ENCODE results near the gene GALNT2.

GALNT2 gene

DNA sequence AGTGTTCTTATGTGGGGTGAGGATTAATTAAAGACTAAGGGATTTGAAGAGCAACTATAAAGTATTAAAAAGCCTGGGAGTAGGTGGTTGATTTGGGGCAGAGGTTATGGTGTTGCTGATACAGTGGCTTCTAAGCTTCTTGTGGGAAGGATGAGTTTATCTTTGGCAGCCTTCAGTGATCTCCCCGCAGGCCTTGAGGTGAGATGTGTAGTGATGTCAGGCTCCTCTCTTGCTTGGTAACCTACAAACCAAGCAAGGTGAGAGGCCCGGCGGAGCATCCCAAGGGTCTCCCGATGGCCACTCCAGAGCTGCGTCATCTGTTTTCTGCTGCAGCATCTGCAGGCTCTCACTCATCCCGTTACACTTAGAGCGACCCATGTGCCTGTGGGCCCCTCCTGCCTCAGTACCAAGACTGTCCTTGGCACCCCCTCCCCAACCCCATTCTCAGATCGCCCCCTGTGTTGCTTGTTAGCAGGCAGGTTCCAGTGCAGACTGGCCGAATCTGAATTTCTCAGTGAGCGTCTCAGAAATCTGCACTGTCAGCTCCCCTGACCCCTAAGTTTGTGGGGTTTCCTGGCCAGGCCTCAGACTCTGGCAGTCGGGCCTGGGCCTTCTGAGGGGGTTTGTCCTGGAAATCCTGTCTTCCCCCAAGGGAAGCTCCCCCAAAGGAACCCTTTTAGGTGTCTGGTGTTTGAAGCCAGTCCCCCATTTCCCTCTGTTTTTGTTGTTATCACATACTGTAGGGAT, 77.9 kb downstream of the GALNT2 start:
- peaks cover 88% of the 10 kb centered on the region for H3K4me1 ChIP-seq (ENCODE audit: insufficient read depth, low read length)
- H3K79me2 ChIP-seq (ENCODE audit: insufficient read depth, low read length): peaks cover 100% of the 10 kb centered on the region
- H3K27me3 ChIP-seq (ENCODE audit: insufficient read depth, low read length, poor library complexity): no peaks in the 10 kb centered on the region
- no peaks in the 10 kb centered on the region for H3K9me3 ChIP-seq (ENCODE audit: insufficient read depth, low read length, severe bottlenecking)
- H3K9ac ChIP-seq (ENCODE audit: low read depth, low read length): peak overlapping the region; percentile 12; the same call in 1 of the 2 replicates
- TF ChIP-seq, protein P1, sequence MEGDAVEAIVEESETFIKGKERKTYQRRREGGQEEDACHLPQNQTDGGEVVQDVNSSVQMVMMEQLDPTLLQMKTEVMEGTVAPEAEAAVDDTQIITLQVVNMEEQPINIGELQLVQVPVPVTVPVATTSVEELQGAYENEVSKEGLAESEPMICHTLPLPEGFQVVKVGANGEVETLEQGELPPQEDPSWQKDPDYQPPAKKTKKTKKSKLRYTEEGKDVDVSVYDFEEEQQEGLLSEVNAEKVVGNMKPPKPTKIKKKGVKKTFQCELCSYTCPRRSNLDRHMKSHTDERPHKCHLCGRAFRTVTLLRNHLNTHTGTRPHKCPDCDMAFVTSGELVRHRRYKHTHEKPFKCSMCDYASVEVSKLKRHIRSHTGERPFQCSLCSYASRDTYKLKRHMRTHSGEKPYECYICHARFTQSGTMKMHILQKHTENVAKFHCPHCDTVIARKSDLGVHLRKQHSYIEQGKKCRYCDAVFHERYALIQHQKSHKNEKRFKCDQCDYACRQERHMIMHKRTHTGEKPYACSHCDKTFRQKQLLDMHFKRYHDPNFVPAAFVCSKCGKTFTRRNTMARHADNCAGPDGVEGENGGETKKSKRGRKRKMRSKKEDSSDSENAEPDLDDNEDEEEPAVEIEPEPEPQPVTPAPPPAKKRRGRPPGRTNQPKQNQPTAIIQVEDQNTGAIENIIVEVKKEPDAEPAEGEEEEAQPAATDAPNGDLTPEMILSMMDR (IDR thresholded peaks at IDR 0.05; ENCODE audit: borderline replicate concordance, extremely low read depth, low read length, poor library complexity, severe bottlenecking): no peak
- TF ChIP-seq EZH2 (IDR thresholded peaks at IDR 0.05; ENCODE audit: borderline replicate concordance, low read depth, low read length, severe bottlenecking): no peak
- H3K4me2 ChIP-seq (ENCODE audit: insufficient read depth, low read length): no peak overlapping the region
- ATAC-seq (ENCODE audit: insufficient read depth, low read depth) (no peak), DNase-seq (no peak)
- H2AFZ ChIP-seq (ENCODE audit: low read depth, low read length): no peak overlapping the region
- peaks cover 74% of the 10 kb centered on the region for H3K36me3 ChIP-seq (ENCODE audit: insufficient read depth, low read length)
- H3K4me3 ChIP-seq (ENCODE audit: low read depth in 1 of 2, low read length in 2 of 2): no peak overlapping the region
- peaks cover 100% of the 10 kb centered on the region for H4K20me1 ChIP-seq (ENCODE audit: insufficient read depth, low read length)
- H3K27ac ChIP-seq (ENCODE audit: low read length): peak overlapping the region; percentile 70

DNA sequence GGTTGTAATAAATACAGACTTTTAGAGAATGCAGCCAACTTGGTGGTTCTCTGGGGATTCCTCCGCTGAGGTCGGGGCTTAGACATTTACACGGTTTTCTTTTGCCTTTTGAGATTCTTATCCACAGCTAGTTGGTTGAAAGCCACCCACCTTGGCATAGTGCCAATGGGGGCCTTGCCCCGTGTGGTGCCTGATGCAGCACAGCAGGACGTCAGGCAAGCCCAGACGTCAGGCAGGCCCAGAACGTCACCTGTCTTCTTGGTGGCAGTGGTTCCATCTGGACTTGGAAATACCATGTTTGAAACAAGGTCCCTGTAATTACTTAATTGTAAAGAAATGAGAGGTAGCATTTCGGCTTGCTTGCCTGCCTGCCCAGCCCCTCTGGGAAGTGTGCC, 78.5 kb downstream of the GALNT2 start:
- H3K4me2 ChIP-seq (ENCODE audit: insufficient read depth, low read length): 0 out of 2 replicates have a peak overlapping the region, but pooled peaks have one; percentile 16
- H3K9ac ChIP-seq (ENCODE audit: low read depth, low read length): peak overlapping the region; percentile 12; the same call in 1 of the 2 replicates
- no peak overlapping the region for H3K4me3 ChIP-seq (ENCODE audit: low read depth in 1 of 2, low read length in 2 of 2)
- peaks cover 84% of the 10 kb centered on the region for H3K4me1 ChIP-seq (ENCODE audit: insufficient read depth, low read length)
- DNase-seq (peak; percentile 81), ATAC-seq (ENCODE audit: insufficient read depth, low read depth) (peak; percentile 66)
- no peaks in the 10 kb centered on the region for H3K27me3 ChIP-seq (ENCODE audit: insufficient read depth, low read length, poor library complexity)
- H2AFZ ChIP-seq (ENCODE audit: low read depth, low read length): no peak overlapping the region
- no peaks in the 10 kb centered on the region for H3K9me3 ChIP-seq (ENCODE audit: insufficient read depth, low read length, severe bottlenecking)
- H4K20me1 ChIP-seq (ENCODE audit: insufficient read depth, low read length): peaks cover 100% of the 10 kb centered on the region
- H3K36me3 ChIP-seq (ENCODE audit: insufficient read depth, low read length): peaks cover 74% of the 10 kb centered on the region
- H3K79me2 ChIP-seq (ENCODE audit: insufficient read depth, low read length): peaks cover 100% of the 10 kb centered on the region
- TF ChIP-seq, protein P1 (IDR thresholded peaks at IDR 0.05; ENCODE audit: borderline replicate concordance, extremely low read depth, low read length, poor library complexity, severe bottlenecking): no peak
- no peak for TF ChIP-seq EZH2 (IDR thresholded peaks at IDR 0.05; ENCODE audit: borderline replicate concordance, low read depth, low read length, severe bottlenecking)
- peak overlapping the region; percentile 70 for H3K27ac ChIP-seq (ENCODE audit: low read length)

DNA sequence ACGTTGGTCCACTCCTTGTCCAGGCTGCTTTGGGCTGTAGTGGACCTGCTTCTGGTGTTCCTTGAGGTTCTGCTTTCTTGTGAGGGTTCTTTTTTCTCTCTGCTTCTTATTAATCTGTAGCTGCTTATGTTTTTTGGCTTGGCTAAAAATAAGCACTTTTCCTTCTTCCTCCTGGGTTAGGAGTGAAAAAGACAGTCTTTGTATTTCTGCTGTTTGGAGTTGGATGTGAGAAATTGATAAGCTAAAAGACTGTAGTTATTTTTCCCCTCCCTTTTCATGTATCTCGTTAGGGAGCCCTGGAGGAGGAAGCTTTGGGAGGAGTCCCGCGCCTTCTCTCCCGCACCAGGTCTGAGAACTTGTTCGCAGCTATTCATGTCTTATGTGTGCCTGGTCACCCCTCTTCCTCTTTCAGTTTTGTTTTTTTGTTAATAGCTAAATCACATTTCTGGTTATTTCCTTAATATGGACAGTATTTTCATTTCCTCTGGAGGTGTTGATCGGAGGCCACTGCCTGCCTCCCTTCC, 79.0 kb downstream of the GALNT2 start:
- Histone ChIP-seq H3K27me3 (ENCODE audit: insufficient read depth, low read length, poor library complexity) (no peaks in the 10 kb centered on the region), H3K9me3 (ENCODE audit: insufficient read depth, low read length, severe bottlenecking) (no peaks in the 10 kb centered on the region), H3K79me2 (ENCODE audit: insufficient read depth, low read length) (peaks cover 100% of the 10 kb centered on the region), H3K4me1 (ENCODE audit: insufficient read depth, low read length) (peaks cover 79% of the 10 kb centered on the region), H3K4me2 (ENCODE audit: insufficient read depth, low read length) (0 out of 2 replicates have a peak overlapping the region, but pooled peaks have one; percentile 16), H3K4me3 (ENCODE audit: low read depth in 1 of 2, low read length in 2 of 2) (no peak overlapping the region), H2AFZ (ENCODE audit: low read depth, low read length) (no peak overlapping the region), H4K20me1 (ENCODE audit: insufficient read depth, low read length) (peaks cover 100% of the 10 kb centered on the region), H3K27ac (ENCODE audit: low read length) (peak overlapping the region; percentile 70), H3K9ac (ENCODE audit: low read depth, low read length) (0 out of 2 replicates have a peak overlapping the region, but pooled peaks have one; percentile 12), H3K36me3 (ENCODE audit: insufficient read depth, low read length) (peaks cover 74% of the 10 kb centered on the region)
- ATAC-seq (ENCODE audit: insufficient read depth, low read depth) (no peak), DNase-seq (no peak)
- no peak for TF ChIP-seq EZH2 (IDR thresholded peaks at IDR 0.05; ENCODE audit: borderline replicate concordance, low read depth, low read length, severe bottlenecking)
- TF ChIP-seq, protein P1 (IDR thresholded peaks at IDR 0.05; ENCODE audit: borderline replicate concordance, extremely low read depth, low read length, poor library complexity, severe bottlenecking): no peak

Measured in DND-41 (cell line).